Measurements from ENCODE around the gene ERC2.
A peak's percentile ranks its signal among the peaks of the same experiment; 100 is the strongest.

The ERC2 gene

GRCh38 chr3:56424885-56425284 is 43.4 kb downstream of the ERC2 start:
- no peak for DNase-seq (ENCODE audit: low read depth)

GRCh38 chr3:56424336-56424735 is 43.9 kb downstream of the ERC2 start:
- no peak for DNase-seq (ENCODE audit: low read depth)

- DNase-seq (ENCODE audit: low read depth), result no peak
These were observed 44.6 kb downstream of the ERC2 start for GRCh38 chr3:56423661-56424099.

GRCh38 chr3:56422316-56422715 is 46.0 kb downstream of the ERC2 start:
- no peak for DNase-seq (ENCODE audit: low read depth)

- DNase-seq (ENCODE audit: low read depth), result no peak
These were observed 47.1 kb downstream of the ERC2 start for GRCh38 chr3:56421205-56421604.

GRCh38 chr3:56415652-56416051 is 52.6 kb downstream of the ERC2 start:
- peak; percentile 6 for DNase-seq (ENCODE audit: low read depth)

- DNase-seq (ENCODE audit: low read depth), result no peak
These were observed 54.4 kb downstream of the ERC2 start for GRCh38 chr3:56413911-56414310.

GRCh38 chr3:56411166-56411565 is 57.1 kb downstream of the ERC2 start:
- DNase-seq (ENCODE audit: low read depth), result no peak

GRCh38 chr3:56410576-56410975 is 57.7 kb downstream of the ERC2 start:
- no peak for DNase-seq (ENCODE audit: low read depth)

- no peak for DNase-seq (ENCODE audit: low read depth)
These were observed 58.5 kb downstream of the ERC2 start for GRCh38 chr3:56409790-56410189.

- no peak for DNase-seq (ENCODE audit: low read depth)
These were observed 59.5 kb downstream of the ERC2 start for GRCh38 chr3:56408761-56409196.

- DNase-seq (ENCODE audit: low read depth), result no peak
These were observed 61.3 kb downstream of the ERC2 start for GRCh38 chr3:56406826-56407515.

- DNase-seq (ENCODE audit: low read depth), result no peak
These were observed 63.4 kb downstream of the ERC2 start for GRCh38 chr3:56404884-56405283.

GRCh38 chr3:56398659-56399058 is 69.6 kb downstream of the ERC2 start:
- no peak for DNase-seq (ENCODE audit: low read depth)

- DNase-seq (ENCODE audit: low read depth), result no peak
These were observed 70.5 kb downstream of the ERC2 start for GRCh38 chr3:56397798-56398197.

- no peak for DNase-seq (ENCODE audit: low read depth)
These were observed 79.0 kb downstream of the ERC2 start for GRCh38 chr3:56389183-56389830.

- no peak for DNase-seq (ENCODE audit: low read depth)
These were observed 85.2 kb downstream of the ERC2 start for GRCh38 chr3:56383092-56383491.

GRCh38 chr3:56379723-56380287 is 88.5 kb downstream of the ERC2 start:
- DNase-seq (ENCODE audit: low read depth), result no peak

- DNase-seq (ENCODE audit: low read depth), result no peak
These were observed 92.6 kb downstream of the ERC2 start for GRCh38 chr3:56375654-56376053.

GRCh38 chr3:56373386-56373785 is 94.9 kb downstream of the ERC2 start:
- no peak for DNase-seq (ENCODE audit: low read depth)

GRCh38 chr3:56370991-56371775 is 97.1 kb downstream of the ERC2 start:
- DNase-seq (ENCODE audit: low read depth), result no peak

GRCh38 chr3:56369914-56370313 is 98.4 kb downstream of the ERC2 start:
- DNase-seq (ENCODE audit: low read depth), result no peak

- no peak for DNase-seq (ENCODE audit: low read depth)
These were observed 99.4 kb downstream of the ERC2 start for GRCh38 chr3:56368846-56369245.
